GM21447 (cell line): ENCODE measurements around the gene KSR1.
"Not testable (repeated sequence)": the region's sequence is repeated elsewhere in the genome, so short reads cannot be mapped to it uniquely, and the experiment has no call there.

Experiments
- ATAC-seq: cut with Tn5 transposase; IDR thresholded peaks from one replicate; pipeline ENCODE4 v1.9.1; 2021; ENCODE audit not compliant: unreplicated experiment

The KSR1 gene

DNA sequence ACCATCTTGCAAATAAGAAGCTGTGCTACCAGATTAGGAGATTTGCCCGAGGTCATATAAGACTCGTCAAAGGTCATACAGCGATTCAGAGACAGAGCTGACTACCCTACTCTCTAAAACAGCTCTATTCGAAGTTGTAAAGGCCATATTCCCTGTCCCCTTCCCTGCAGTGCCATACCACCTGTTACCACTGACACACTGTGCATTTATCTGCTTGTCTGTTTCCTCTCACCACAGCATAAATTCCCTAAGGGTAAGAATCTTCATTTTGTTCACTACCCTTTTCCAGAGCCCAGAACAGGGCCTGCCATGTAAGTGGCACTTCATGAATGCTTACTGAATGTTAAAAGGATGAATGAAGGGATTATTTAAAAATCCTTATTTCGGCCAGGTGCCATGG, 3.4 kb upstream of the KSR1 start:
- no peak for ATAC-seq

DNA sequence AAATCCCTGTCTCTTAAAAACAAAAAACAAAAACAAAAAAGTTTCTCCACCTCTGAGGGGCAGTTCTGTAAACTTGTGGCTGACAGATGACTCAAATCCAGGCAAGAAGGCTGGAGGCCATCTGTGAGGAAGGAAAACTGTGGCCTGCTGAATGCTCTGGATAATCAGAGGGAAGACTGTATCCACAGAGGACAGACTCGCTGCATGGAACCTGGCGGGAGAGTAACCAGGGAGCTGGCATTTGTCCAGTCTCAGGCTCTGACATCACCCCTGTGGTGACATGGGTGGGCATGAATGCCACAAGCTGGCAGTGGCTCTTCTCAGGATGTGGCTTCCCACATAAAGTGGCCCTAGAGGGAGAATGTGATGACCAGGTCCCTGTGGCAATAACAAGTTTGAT, 2.8 kb upstream of the KSR1 start:
- no peak for ATAC-seq

DNA sequence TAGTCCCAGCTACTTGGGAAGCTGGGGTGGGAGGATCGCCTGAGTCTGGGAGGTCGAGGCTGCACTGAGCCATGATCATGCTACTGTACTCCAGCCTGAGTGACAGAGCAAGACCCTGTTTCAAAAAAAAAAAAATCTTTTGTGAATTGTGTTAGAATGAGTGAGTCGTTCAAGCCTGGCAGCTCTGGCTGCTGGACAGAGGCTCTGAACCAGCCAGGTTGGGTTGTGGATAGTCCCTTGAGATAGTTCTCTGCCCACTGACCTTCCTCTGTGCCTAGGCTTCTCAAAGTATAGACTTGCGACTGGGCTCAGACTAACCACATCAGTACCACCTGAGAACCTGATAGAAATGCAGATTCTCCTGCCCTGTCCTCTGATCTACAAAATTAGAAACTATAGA, 2.2 kb upstream of the KSR1 start:
- ATAC-seq = no peak

DNA sequence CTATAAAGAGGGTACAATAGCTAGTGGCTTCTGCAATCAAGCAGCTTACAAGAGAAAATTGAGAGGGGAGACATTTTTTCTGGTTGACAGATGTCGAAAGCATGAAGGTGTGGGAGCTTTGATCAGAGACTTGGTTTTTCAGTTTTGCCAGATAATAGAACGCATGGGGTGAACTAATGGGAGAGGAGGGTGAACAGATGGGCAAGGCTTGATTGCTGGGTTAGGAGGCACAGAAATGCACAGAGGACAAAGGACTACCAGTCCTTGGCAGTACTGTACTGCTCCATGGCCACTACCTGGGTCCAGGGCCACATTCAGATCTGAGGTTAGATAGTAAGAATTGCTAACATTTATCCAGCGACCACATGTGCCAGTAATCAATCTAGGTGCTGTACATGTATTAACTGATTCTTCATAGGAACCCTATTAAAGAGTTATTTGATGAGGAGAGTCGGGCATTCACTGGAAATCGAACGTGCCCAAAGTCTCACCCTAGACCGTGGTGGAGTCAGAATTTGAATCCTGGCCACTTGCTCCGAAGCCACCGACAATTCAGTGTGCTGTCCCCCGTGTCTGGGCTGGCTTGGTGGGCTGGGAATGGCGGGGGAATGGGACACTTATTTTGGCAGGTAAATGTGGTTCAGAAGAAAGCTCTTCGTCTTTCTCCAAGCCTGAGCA, 873 bp upstream of the KSR1 start:
- no peak for ATAC-seq

DNA sequence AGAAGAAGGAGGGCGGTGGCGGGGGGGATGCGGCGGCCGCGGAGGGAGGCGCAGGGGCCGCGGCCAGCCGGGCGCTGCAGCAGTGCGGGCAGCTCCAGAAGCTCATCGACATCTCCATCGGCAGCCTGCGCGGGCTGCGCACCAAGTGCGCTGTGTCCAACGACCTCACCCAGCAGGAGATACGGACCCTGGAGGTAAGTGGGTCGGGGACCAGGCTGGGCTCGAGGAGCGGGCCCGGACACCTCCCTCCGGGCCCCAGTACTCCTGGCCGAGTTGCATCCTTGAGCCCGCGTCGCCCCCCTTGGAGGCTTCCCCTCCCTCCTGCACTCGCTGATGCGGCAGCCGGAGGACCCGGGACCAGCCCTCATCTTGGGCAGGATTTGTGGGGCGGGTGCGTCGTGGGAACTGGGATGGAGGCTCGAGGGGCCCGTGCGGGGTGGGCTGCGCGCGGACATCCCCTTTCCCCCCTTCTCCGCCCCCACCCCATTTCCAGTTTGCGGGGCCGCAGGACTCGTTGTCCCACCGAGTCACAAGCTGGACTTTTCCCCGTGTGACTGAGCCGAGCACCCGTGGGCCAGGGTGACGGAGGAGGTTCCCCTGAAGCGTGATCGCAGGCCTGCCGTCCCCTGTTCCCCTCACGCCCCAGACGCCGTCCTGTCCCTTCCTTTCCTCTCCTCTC, 572 bp downstream of the KSR1 start:
- ATAC-seq = peak; percentile 5

DNA sequence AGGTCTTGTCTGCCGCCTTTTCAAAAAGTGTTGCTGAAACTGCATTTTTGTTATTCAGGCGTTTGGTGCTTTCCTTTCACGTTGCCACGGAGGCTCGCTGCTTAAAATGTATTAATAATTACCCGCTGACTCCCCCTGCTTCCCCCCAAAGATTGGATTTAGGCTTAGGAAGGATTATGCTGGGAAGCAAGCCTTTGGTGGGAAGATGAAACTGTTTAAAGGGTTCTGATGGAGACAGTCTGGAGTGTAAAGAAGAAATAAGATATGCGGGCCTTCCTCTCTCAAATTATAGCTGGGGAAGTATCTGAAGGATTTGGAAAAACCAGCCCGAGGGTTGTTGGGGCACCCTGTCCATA, 1.1 kb downstream of the KSR1 start:
- no peak for ATAC-seq

DNA sequence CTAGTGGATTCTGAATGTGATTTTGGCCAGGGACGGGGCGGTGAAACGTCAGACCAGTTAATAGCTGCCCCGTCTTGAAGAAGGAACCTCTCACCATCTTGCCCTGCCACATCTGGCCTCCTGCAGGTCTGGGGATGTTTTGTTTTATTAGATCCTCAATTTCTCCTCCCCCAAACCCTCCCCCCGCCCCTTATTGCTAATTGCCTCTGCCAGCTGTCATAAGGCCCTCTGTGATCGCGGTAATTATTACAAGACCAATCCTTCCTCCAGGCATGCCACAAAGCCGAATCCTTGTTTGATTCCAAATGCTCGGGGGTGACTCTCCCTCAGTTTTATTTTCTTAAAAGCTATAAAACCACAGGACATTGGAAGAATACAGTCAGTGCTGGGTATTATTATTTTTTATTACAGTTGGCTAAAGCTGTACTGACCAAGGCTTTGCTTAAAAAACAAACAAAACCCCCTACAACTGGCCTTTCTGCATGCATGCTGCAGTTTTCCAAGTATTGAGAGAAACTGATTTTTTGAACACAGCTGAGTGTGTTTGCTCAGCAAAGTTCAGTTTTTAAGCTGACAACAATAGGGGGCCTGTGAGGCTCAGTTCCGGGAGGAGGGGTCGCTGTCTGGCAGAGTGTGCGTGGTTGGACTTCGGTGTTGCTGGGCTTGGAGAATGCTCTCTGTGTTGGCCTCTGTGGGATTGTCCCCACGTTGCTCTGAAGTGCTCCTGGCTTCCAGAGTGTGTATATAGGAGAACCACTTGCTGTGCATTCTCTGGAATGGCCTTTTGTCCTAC, 1.7 kb downstream of the KSR1 start:
- ATAC-seq = no peak

DNA sequence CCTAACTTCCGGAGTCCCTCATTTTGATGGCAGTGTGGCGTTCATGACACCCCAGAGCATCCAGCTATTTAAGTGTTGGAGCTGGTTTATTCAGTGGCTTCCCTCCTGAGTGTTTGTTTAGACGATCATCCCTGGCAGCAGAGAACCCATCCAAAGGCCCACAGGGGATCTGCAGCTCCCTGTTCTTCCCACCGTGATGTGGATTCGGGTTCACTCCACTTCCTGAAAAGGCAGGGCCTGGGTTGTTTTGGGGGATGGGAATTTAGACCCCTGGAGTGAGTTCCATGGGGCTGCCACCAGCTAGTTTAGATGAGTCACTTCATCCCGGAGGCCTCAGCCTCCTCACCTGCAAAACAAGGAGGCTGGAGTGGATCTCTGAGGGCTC, 2.3 kb downstream of the KSR1 start:
- no peak for ATAC-seq

DNA sequence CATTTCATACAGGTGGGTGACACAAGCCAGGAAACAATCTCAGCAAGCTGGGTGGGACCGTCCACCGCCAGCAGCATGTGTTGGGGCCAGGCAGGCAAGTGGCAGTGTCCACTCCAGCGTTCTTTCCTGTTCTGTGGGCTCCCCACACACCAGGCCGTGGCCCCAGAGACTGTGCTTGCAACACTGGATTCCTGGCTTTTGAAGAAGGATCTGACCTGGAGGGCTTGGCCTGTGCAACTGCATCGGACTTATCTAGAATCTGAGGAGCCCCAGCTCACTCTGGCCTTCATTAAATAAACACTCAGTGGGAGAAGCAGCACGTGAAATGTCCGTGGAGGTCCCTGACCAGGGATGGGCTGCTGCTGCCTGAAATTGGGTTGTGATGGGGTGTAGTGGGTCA, 3.2 kb downstream of the KSR1 start:
- no peak for ATAC-seq

DNA sequence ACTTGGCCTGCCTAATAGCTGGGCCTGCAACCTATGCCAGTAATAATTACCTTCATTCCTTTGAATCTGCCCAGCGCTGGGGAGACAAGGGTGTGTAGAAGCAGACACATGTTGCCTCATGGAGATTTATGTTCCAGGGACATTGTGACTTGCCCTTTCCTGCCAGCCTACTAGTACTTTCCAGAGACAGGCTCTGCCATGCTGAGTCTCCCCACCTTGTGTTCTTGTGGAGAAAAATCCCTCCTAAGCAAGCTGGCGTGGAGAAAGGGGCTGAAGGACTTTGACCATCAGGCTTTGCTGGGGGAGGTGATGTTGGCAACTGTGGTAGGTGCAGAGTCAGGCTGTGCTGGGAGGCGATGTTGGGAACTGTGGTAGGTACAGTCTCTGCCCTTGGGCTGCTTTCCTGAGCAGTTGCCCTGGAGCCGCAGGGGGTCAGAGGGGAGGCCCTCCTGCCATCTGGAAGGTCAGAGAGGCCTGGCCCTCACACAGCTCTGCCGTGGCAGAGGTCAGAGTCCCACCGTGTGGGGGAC, 4.0 kb downstream of the KSR1 start:
- ATAC-seq = no peak

DNA sequence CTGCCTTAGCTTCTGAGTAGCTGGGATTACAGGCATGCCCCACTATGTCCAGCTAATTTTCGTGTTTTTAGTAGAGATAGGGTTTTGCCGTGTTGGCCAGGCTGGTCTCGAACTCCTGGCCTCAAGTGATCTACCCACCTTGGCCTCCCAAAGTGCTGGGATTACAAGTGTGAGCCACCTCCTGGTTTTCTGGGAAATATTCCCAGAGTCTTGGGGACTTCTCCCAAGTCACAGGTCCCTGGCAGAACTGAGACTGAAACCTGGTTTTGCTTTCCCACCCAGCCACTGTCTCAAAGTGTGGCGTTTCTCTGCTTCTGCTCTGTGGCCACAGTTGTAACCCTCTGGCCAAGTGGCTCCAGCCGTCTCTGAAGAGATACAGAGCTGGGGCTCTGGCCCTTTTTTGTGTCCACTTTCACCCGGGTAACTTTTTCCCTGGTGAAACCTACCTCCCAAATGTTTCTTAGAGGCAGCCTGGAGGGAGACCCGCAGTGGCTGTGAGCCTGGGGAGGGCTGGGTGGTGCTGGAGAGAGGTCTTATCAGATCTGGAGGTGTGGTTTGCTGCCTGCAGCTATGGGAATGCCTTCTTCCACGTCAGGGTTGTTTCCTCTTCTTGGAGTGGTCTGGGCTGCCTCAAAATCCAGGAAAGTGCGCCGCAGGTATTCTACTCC, 5.1 kb downstream of the KSR1 start:
- ATAC-seq = no peak

DNA sequence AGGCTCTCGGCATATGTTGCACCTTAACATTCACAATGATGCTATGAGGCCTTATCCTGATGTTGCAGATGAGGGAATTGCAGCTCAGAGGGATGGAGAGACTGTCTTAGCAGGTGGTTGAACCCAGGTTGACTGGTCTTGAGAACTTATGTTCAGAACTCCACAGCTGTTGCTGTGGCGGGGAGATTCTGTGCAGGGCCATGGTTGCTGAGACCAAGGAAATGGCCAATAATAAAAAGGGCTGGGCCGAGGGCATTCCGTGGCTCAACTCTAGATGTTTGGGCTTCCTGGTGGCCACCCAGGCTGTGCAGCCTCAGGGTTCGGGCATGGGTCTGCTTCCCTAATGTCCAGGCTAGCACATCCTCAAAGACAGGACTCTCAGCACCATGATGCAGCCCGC, 5.9 kb downstream of the KSR1 start:
- ATAC-seq = no peak

DNA sequence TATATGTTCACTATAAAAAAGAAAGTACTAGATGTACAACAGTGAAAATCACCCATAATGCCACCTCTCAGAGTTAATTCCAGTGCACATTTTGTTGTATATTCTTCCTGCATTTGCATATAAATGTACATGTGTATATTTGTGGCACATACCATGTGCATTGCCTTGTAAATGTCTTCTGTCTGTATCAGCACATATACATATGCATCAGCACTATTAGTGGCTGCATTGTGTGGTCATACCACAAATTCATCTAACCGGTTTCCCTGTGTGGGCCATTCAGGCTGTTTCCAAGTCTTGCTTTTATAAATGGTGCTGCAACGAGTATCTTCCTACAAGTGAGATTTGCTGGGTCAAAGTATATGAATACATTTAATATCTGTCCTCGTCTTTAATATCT, 6.5 kb downstream of the KSR1 start:
- ATAC-seq = no peak

DNA sequence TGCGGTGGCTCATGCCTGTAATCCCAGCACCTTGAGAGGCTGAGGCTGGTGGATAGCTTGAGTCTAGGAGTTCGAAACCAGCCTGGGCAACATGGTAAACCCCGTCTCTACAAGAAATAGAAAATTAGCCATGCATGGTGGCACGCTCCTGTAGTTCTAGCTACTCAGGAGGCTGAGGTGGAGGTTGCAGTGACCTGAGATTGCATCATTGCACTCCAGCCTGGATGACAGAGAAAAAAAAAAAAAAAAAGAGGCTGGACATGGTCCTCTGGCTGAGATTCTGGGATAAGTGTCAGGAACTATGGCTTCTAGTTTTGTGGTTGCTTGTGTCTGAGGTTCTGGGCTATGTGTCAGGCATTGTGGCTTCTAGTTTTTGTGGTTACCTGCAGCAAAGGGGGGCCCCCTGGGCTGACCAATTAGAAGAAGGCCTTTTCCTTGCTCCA, 7.0 kb downstream of the KSR1 start:
- no peak for ATAC-seq

DNA sequence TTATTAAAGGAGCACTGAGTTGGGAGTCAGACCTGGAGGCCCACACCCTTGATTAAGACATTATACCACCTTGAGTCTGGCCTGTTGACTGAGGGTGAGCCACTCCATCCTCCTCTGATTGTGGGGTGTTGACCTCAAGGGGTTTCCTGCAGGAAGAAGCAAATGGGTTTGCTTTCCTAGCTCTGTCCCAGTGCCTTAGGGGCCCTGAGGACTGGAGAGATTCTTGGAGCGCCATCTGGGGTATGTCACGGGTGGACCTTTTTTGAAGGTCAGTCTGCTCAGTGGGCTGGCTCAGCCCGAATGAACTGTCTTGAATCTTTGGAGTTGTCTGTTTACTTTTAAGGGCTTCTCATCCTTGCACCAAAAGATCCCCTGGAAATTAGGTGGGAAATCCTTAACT, 7.8 kb downstream of the KSR1 start:
- not testable (repeated sequence) for ATAC-seq

DNA sequence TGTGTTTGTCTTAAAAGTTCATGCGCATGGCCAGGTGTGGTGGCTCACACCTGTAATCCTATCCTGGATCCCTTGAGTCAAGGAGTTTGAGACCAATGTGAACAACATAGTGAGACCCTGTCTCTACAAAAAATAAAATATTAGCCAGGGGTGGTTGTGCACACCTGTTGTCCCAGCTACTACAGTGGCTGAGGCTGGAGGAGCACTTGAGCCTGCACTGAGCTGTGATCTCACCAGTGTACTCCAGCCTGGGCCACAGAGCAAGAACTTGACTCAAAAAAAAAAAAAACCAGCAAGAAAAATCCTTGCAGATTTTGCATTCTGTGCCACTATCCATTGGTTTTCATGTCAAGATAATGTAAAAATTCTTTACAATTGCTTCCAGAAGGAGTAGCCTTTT, 8.2 kb downstream of the KSR1 start:
- no peak for ATAC-seq

DNA sequence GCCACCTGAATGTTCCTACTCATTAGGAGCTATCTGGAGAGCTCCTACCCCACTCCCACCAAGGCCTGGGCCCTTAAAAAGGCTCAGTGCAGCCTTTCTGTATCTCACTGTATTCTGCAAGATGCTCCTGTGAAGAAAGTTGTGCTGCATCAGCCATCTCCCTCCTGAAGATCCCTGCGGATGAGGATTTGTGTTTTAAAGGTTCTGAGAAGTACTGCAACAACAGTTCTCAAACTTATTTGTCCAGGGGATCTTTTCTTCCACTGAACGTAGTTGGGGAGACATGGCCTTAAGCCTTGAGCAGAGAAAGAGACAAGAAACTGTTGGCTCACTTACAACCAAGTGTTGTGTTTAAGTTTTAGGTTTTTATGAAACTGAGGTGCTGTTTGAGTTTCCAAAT, 9.6 kb downstream of the KSR1 start:
- ATAC-seq = not testable (repeated sequence)

DNA sequence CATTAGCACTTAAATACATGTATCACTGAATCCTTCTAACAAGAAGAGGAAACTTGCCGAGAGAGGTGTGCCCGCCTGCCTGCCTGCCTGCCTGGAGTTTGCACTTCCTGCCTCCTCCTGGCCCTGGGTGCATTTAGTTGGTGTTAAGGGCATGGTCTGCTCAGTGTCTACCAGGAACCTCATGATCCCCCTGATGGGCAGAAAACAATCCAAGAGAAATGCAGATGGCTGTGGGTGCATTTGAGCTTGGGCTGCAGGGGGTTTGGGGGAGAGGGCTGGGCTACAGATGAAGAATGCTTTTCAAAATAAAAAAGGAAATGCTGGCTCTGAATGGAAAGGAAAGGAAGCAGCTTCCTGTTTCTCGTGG, 10.1 kb downstream of the KSR1 start:
- peak; percentile 28 for ATAC-seq

DNA sequence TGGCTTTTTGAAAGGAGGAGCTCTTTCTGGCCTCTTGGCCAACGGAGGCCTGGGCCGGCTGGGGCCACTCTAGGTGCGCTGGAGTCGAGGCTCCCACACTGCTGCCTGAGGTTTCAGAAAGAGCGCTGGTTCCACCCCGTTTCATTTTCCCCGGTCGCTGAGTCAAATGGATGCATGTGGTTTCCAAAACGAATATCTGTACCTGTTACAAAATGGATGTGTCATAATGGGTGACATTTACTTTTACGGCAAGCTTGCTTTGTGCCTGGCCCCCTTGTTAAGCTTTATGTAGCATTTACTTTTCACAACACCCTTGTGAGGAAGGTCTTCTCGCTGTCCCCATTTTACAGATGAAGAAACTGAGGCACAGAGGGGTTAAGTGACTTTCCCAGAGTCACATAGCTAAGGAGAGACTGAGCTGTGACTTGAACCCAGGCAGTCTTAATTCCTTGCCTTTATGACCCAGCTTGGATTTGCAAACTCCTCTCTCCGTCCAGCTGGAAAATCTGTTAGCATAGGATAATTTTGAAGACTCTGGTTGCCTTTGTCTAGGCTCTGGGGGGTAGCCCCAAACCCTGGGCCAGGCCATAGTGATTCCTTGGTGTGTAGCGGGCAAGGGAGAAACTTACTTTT, 10.6 kb downstream of the KSR1 start:
- ATAC-seq = peak; percentile 63

DNA sequence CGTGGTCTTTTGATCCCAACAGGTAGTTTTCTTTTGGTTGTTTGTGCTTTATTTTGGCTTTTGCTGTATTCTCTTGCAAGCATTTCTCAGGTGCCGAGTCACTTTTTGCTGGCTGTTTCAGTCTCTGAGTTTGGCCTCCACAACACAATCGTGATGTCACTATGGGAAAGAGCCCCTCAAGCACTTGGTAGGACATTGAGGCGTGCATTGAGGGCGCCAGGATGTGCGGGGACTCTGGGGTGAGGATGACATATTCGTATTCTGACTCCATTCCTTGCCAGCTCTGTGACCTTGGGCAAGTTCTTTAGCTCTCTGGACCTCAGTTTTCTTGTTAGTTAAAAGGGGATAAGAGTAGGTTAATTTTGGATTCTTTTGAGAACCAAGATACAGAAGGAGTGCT, 13.0 kb downstream of the KSR1 start:
- no peak for ATAC-seq
